GM18507 (cell line): ENCODE data around the gene SYNPO2.

Experiments
- DNase-seq: peaks from one replicate; pipeline ENCODE4 v3.0.0; 2011; ENCODE audit warnings: low read depth; ENCODE audit not compliant: insufficient read length; ENCODE audit errors: extremely low spot score
- FAIRE-seq: peaks from 2 replicates; lab custom pipeline; 2011; peaks lifted over from hg19 to GRCh38; lab: Jason Lieb, UNC

SYNPO2 gene

DNA sequence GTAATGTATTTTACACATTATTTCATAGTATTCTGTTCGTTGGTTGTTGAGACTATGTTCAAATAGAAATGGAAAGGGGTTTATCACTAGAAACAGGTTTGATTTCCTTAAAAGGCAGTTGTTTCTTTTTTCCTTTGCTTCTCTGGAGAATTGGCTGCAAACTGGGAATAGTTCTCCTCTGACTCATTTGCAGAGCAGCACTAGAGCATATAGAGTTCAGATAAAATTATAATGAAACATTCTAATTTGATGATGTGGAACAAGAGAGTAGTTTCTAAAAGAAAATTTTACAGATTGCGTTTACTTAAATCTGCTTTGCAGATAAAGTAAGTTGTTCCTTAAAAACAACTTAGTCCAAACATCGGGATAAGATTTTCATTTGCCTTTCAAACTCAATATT lies 29.7 kb downstream of the SYNPO2 start:
- no peak for DNase-seq
- no peak for FAIRE-seq

DNA sequence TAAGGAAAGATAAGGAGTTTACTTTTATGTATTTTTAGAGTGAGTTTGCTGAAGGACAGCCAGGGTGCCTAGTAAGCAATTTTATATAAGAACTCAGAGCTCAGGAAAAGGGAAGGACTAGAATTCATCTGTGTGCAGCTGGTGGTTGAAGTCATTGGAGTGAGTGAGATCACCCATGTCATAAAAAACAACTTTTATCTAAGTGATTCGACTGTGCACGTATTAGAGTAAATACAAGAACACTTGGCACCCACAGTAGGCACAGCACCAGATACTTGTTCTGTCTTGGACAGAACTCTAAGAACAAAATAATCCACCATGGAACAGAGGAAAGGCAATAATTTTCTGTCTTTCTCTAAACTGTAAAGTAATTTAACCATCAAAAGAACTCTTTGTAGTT lies 31.6 kb downstream of the SYNPO2 start:
- DNase-seq (no peak), FAIRE-seq (no peak)

DNA sequence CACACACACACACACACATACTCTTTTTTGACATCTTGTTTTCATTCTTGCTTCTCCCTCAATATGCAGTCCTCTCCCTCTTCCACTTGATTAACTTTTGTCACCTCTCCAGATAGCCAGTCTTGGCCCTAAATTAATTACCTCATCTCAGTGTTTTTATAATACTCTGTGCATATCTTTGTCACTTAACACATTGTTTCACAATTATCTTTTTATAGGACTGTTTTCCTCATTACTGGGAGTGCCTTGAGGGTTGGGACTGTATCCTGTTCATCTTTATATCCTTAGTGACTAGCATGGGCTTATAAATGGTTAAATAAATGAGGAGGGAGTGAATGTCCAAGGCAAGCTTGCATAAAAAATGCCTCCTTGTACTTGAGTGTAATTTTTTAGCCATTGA lies 33.1 kb downstream of the SYNPO2 start:
- FAIRE-seq: no peak
- DNase-seq: no peak

DNA sequence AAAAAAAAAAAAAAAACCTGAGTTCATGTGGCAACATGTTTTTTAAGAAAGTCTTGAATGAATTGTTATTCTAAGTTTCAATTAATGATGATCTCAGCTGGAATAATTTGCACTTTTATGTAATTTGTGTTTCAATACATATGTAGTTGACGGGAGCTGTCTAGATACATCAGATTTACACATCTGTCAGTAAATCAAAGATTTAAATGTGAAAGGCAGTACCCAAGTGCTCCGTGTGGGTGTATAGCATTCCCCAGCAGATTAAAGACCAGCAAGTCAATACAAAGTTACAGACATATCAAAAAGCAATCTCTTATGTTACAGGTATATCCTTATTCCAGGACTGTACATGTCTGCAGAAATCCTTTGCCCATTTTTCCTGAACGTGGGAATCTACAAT lies 35.2 kb downstream of the SYNPO2 start:
- FAIRE-seq (no peak), DNase-seq (no peak)

DNA sequence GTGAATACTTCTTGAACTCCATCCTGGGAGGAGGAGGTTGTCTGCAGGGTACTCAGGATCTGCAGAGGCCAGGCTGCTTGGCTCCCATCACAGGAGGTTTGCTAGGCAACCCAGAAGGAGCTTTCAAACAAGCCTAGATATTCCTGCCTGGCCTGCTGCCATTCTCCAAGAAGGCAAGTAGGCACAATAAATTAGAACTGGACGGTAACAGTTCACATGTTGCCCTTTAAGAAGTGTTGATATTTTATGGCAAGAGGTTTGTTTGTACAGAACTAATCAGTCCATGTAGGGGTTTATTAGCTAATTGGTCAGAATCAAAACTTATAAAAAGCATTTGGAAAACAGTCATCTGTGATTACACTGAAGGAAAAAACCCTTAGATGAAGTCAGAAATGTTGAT lies 39.3 kb downstream of the SYNPO2 start:
- DNase-seq: no peak
- no peak for FAIRE-seq

DNA sequence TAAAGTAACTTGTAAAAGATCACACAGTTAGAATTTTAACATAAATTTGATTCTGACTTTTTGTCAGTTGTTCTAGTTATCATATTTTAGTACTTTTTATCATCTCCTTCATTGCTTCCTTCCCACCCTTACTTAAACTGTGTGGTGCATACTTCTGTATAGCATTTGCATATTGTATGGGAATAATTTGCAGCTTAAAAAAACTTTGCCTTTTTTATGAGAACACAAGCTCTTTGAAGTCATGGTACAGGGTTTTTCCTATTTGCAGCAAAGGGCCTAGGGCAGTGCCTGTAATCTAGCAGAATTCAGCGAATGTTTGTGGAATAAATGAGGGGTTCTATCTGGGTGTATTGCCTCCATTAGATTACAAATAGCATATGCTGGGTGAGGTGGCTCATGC lies 41.6 kb downstream of the SYNPO2 start:
- FAIRE-seq (no peak), DNase-seq (no peak)

DNA sequence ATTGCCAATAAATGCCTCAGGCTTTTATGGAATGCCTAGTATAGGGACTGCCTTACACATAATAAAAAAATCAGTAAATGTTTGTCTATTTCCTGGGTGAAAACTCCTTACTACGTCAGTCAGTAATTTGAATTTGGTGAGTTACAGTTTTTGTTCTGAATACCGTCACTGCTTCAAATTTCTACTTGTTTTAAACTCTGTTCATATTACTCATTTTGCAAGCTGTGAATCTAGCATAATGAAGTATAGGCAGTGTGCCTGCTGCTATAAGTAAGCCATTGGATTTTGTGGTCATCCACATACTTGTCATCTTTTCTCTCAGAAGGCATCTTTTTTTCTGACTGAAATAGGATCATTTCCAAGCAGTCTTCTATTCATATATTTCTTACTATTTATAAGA lies 43.1 kb downstream of the SYNPO2 start:
- DNase-seq (no peak), FAIRE-seq (no peak)

DNA sequence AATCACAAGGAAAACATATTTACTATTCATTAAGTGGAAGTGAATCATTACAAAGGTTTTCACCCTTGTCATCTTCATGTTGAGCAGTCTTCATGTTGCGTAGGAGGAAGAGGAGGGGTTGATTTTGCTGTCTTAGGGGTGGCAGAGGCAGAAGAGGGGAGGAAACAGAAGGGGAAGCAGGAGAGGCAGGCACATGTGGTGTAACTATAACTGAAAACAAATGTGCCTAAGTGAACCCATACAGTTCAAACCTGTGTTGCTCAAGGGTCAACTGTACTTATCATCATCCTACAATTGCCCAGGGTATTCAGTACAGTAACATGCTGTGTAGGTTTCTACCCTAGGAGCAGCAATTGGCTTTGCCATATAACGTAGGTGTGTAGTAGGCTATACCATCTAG lies 47.2 kb downstream of the SYNPO2 start:
- DNase-seq (no peak), FAIRE-seq (no peak)

DNA sequence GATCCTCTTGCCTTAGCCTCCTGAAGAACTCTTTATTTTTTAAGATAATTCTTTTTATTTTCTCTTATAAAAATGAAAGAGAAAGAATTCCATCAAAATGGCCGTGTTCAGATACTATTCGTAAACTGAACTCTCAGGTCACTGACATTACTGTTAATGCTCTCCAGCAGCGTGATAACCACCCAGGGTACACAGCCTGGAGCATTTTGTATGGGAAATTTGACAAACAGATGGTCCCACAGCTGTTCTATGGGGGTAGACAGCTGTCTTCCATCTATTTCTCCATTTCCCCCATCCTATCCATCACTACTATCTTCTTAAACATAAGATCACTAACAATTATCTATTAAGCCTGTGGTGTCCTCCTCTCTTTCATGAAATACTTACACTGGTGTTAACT lies 47.8 kb downstream of the SYNPO2 start:
- no peak for FAIRE-seq

DNA sequence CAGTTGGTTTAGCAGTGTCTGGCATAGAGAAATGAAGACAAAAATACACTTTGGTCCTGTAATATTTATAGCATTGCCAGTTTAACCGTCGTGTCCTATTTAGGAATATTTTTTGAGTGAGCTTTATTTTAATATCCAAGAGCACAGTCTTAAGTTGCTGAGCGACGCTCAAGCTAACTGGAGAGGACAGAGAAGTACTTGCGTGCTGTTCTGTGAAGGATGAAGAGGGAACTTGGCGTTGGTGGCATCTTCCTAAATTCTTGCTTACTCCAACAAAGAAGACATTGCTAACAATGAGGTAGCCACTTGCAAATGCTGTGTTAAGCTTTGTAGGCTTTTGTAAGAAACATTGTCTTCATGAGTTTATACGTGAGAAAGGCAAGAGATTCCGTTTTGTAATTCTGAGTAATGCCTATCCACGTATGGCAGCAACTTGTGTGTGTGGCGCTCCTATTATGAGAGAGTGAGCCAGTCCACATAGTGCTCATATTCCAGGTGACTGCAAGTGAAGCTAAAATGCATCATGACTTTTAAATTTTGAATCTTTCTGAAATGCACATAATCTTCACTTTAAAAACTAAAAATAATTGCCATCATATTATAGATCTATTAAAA lies 50.6 kb downstream of the SYNPO2 start:
- FAIRE-seq: no peak
- DNase-seq: no peak

More for the DNA sequence above, 47.8 kb downstream of the SYNPO2 start:
- no peak for DNase-seq

DNA sequence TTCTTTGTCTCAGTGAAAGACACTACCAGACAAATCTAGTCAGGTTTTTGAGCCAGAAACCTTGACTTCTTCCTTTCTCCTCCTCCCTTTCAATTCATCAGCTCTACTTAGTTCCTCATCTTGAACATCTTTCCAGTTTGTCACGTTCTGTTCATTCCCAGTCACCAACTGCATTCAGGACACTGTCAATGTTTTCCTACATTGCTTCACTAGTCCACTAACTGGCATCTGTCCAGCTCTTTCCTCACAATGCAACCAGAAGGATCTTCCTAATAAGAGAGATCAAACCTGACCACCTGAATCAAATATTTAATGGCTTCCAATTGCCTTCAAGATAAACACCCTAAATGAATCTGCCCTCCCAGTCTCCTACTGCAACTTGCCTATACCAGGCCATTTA lies 52.5 kb downstream of the SYNPO2 start:
- FAIRE-seq: no peak
- DNase-seq: no peak

DNA sequence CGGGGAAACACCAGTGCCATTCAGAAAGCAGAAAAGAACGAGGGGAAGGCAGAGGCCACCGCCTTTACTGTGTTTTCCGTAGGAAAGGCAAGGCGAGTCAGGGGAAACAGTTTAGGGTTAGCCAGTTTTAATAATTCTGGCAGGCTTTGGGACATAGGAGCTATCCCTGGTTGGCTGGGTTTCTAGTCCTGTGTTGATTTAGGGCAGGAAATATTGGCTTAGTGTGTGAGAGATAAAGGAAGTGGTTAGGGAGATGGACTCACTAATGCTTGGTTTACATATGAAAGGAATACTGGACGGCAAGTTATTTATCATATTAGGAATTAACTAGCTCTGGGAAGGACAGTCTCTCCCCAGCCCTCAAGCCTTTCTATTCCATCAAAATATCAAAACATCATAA lies 53.1 kb downstream of the SYNPO2 start:
- no peak for FAIRE-seq
- no peak for DNase-seq

DNA sequence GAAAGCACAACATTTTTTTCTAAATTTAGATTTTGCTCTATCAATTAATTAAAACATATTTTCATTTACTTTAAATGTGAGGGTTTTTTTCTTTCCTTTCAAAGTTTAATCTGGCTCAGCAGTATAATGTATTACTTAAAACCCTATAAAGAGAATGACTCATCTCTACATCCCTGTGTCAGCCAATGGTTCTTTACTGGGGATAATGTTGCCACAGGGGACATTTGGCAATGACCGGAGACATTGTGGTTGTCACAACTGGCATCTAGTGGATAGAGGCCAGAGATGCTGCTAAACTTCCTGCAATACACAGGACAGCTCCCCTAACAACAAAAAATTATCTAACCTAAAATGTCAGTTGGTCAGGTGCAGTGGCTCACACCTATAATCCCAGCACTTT lies 53.8 kb downstream of the SYNPO2 start:
- DNase-seq: no peak
- FAIRE-seq: no peak

DNA sequence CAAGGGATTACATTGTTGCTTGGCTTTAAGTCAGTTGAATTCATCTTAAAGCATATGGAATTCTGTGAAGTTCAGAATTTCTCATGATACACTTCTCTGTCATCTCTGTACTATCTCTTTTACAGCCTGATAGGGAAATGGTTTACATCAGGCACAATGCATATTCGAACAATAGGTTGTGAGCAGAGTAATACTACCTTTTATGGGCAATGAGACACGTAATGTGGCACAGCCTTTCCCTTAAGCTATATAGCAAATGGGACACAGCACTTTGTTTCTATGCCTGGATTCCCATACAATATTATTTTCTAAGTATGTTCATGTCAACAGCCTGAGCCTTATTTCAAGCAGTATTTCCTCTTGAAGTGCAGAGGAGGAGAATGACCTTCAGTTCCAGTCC lies 58.4 kb downstream of the SYNPO2 start:
- no peak for FAIRE-seq

DNA sequence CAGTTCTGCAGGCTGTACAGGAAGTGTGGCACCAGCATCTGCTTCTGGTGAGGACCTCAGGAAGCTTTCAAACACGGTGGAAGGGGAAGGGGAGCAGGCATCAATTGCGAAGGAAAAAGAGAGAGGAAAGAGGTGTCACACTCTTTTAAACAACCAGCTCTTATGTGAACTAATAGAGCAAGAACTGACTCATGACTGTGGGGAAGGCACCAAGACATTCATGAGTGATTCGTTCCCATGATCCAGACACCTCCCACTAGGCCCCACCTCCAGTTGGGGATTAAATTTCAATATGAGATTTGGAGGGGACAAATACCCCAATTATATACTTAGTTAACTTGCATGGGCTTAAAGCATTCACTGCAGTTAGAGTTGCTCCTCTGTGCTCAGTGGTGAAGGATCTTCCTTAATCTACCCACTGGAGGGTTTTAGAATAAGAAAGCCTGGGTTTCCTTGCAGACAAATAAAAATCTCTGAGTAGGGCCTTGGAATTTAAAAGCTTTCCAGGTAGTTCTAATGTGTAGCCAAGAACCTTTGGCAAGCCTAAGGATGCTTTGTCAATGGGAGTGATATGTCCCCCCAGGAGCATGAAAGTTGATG lies 60.0 kb downstream of the SYNPO2 start:
- no peak for DNase-seq
- no peak for FAIRE-seq

More for the DNA sequence above, 58.4 kb downstream of the SYNPO2 start:
- DNase-seq: no peak

DNA sequence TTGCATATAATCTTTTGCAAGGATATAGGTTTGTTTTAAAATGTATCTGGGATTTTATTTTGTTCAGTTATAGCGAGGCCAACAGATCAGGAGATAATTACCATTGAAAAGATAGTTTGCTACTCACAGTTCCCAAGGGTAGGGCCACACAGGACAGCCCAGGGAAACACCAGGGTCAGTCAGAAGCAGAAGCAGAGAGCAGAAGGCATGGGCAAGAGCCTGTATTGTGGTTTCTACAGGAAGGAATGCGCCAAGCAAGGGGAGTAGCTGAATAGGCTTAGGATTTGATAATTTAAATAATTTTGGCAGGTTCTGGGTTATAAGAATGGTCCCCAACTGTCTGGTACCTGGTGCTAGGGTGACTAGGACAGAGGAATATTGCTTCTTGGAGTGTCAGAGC lies 61.6 kb downstream of the SYNPO2 start:
- no peak for DNase-seq
- no peak for FAIRE-seq

DNA sequence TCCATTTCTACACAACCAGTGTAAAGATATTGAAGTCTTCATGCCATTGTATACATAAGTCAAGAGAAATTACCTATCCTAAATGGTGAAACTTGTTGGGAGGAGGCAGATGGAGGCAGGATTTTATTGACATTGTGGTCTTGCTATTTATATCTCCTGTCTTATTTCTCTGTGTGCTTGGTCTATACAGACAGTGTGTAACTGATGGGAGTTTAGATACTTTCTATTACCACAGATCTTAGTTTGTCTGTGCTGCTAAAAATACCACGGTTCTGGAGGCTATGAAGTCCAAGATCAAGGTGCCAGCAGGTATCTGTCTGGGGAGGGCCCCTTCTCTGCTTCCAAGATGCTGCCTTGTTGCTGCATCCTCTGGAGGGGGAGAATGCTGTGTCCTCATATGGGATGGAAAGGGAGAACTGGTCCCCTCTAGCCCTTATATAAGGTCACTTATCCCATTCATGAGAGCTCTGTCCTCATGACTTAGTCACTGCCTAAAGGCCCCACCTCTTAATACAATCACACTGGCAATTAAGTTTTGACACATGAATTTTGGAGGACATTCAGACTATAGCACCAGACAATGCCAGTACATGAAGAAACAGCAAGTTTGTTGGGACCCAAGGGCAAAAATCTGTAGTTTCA lies 62.4 kb downstream of the SYNPO2 start:
- FAIRE-seq: no peak
- DNase-seq: no peak

DNA sequence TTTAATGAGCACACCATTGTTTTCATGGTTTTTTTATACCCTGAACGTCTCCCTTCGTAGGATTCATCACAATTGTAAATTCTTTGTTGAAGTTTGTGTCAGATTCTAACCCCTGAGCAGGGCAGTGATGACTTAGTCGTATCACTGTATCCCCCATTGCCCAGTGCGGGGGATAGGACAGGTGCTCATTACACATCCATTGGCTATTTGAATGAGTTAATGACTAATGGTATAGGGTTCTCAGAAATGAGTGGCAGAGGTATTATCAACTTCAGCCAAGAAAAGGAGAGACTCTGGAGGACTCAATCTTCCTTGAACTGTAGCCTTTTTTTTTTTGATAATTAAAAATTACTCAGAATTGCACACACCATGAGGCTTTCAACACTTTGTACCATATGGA lies 64.6 kb downstream of the SYNPO2 start:
- DNase-seq (no peak), FAIRE-seq (no peak)

DNA sequence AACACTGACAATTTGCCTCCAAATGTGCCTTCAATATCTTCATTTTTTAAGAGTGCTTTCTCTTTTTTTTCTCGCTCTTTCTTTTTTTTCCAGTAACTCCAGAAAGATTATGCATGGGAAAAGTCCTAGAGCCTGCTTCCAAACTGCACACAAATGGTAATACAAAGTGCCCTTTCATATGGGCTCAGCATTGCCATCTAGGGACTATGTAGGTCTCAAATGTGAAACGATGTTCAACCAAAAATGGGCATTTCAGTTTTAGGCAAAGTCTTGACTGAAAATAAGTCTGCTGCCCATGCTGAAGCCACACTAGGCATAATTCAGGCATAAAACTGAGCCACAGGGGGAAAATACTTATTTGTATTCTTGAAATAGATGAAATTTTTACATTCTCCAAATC lies 65.6 kb downstream of the SYNPO2 start:
- FAIRE-seq (no peak), DNase-seq (no peak)

DNA sequence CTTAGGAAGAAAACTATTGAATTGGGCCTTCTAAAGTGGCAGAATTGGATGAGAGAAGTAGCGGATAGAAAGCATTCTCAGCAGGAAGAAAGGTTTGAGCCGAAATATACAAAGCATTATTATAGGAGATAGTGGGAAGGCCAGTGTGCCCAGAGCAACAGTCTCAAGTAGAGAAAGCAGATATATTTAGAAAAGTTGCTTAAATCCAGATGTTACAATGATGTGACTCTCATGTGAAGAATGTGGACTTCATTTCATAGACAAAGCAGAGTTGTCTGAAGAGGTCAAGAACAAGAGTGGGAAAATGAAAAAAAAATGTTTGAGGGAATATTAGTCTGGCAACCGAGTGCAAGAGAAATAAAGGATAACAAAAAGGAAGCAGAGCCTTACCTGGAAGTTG lies 66.9 kb downstream of the SYNPO2 start:
- FAIRE-seq (no peak), DNase-seq (no peak)

DNA sequence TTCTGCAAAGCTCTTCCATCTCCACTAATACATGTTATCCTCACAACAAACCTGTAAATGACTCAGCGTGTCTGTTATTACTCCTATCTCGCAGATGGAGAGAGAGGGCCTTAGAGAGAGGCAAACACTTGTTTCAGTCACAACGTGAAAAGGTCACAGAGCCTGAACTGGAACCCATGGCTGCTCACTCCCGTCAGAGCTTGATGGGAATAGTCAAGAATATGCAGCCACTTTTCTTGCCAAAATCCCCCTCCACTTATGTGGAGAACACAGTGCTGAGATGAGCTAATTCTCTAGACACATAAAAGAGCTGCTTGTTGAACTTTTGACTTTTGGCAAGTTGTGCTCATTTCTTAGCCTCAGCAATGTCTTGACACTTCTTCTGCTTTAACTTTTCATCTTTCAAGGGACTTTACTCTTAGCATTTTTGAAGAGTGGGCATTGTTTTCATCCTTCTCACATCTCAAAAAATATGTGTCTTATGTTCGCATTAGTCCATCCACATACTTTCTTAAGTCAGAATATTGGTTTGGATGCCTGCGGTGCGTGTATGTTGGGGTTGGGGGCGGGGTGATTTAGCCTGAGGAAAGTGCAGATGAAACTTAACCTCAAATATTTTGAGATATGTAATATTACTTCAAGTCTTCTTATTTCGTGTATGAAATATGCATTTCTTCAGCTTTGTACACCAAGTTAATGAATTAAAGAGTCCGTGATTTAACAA lies 69.2 kb downstream of the SYNPO2 start:
- DNase-seq (no peak), FAIRE-seq (no peak)
